GM19324 (cell line): ENCODE data around the gene LMO1.

Experiments used
- ATAC-seq: cut with Tn5 transposase; IDR thresholded peaks from one replicate; pipeline ENCODE4 v1.9.1; 2021; ENCODE audit warnings: mild to moderate bottlenecking, moderate library complexity; ENCODE audit not compliant: unreplicated experiment, low FRiP score

LMO1 gene

GRCh38 chr11:8288824-8289491 lies 25.3 kb upstream of the LMO1 start:
- ATAC-seq = no peak

GRCh38 chr11:8288166-8288772 lies 24.6 kb upstream of the LMO1 start:
- ATAC-seq = no peak

GRCh38 chr11:8287703-8288102 lies 24.0 kb upstream of the LMO1 start:
- ATAC-seq = no peak

- ATAC-seq = no peak
Measured at GRCh38 chr11:8287297-8287696, 23.6 kb upstream of the LMO1 start.

GRCh38 chr11:8286886-8287285 lies 23.2 kb upstream of the LMO1 start:
- ATAC-seq = no peak

- ATAC-seq = no peak
Measured at GRCh38 chr11:8285796-8286195, 22.1 kb upstream of the LMO1 start.

GRCh38 chr11:8285228-8285627 lies 21.6 kb upstream of the LMO1 start:
- no peak for ATAC-seq

GRCh38 chr11:8283465-8284230 lies 20.0 kb upstream of the LMO1 start:
- no peak for ATAC-seq

GRCh38 chr11:8283100-8283464 lies 19.4 kb upstream of the LMO1 start:
- ATAC-seq = no peak

- ATAC-seq = no peak
Measured at GRCh38 chr11:8282631-8283030, 19.0 kb upstream of the LMO1 start.

GRCh38 chr11:8281266-8281665 lies 17.6 kb upstream of the LMO1 start:
- ATAC-seq = no peak

- ATAC-seq = no peak
Measured at GRCh38 chr11:8277691-8278090, 14.0 kb upstream of the LMO1 start.

GRCh38 chr11:8276528-8276927 lies 12.8 kb upstream of the LMO1 start:
- no peak for ATAC-seq

- no peak for ATAC-seq
Measured at GRCh38 chr11:8273287-8273686, 9.6 kb upstream of the LMO1 start.

GRCh38 chr11:8271106-8271886 lies 7.6 kb upstream of the LMO1 start:
- no peak for ATAC-seq

GRCh38 chr11:8269636-8270035 lies 6.0 kb upstream of the LMO1 start:
- ATAC-seq = no peak

GRCh38 chr11:8268530-8269400 lies 5.1 kb upstream of the LMO1 start:
- no peak for ATAC-seq

GRCh38 chr11:8267831-8268529 lies 4.3 kb upstream of the LMO1 start:
- no peak for ATAC-seq

GRCh38 chr11:8267280-8267679 lies 3.6 kb upstream of the LMO1 start:
- no peak for ATAC-seq
